GM19043 (cell line): Measurements from ENCODE around the gene DEFB110.

Experiments
- ATAC-seq: cut with Tn5 transposase; IDR thresholded peaks from one replicate; pipeline ENCODE4 v1.9.1; 2021; ENCODE audit warnings: low read depth; ENCODE audit not compliant: unreplicated experiment

DEFB110 gene

DNA sequence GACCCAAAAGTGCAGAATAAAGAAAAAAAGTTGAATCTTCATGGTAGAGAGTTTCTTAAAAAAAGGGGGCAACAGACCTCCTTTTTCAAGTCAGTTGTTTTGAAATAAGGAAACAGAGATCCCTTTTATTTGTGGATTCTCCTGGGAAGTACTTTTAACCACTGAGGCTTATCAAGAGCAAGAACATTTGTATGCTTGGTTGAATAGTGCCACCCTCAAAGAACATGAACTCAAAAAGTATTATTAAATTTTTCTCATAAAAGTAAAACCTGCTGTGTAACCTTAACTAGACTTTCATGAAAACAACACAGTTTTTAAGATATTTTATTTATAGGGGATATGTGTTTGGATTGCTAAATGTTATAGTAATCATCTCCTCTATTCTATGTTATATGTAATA is at the start of gene DEFB110:
Gene DEFB110 (minus strand): TSS at position 101 of the 400 bp plus-strand sequence. CDS start 59 bp downstream, at position 42.
- ATAC-seq: no peak

DNA sequence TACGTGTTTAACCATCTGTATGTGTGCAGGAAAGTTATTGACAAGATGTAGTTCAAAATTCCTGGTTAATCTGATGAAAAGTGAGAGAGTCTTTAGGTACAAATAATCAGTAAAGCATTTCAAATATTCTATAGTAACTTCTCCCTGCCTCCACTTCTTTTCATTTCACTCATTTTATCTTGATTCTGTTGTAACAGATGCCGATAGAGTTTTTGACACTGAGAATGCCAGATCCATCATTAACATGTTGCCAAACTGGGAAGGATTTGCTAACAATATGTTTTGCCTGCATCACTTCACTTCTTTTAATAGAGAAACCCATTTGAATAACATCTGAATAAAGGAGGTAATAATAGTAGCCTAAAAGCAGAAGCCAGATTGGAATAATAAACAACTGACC is 48.3 kb upstream of the DEFB110 start:
- ATAC-seq: no peak

DNA sequence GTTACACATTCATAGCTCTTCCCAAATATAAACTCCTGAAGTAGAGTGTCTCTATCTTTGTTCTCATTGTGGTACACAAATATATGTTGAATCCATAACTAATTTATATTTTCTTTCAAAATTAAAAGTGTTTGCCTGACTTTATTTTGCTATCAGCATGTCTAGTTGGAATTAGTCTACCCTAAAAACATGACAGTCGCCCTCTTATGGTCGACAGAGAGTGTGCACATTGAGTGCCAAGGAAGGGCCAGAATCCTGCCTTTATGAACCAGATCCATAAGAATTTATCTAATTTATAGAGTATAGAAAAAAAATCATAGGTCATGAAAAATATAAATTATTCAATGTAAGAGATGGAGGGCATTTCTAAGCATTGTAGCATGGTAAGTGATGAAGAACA is 40.3 kb upstream of the DEFB110 start:
- no peak for ATAC-seq

DNA sequence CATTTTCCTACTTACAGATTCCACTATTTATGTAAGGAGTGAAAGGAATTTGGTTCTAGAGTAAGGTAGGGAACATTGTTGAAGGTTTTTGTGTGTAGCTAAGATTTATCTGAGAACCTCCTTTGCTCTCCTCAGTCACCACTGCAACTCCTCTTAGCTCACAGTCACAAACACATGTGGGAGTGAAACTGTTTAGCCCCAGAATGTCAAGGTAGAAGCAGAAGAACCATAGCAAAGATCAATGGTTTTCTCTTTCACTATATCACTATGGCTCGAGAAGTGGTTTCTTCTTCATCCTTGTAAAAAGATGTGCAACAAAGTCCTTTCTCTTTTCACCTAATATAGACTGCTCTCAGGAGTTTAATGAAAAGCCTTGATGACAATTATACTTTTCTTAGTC is 34.4 kb upstream of the DEFB110 start:
- ATAC-seq: no peak

DNA sequence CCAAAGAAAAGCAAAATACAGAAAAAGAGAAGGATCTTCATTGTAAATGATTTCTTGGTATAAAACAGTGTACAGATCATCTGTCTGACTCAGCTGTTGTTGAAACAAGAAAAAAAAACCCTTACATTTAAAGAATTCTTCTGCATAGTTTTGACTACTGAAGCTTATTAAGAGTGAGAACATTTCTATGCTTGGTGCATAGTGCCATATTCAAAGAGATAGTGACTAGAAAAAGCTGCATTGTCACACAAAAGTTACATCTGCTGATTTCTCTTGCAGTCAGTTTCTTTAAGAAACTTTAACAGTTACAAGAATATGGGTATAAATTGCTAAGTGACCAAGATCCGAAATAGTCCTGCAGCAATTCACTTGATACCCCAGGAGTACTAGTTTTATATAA is 28.0 kb upstream of the DEFB110 start, which contains the start of gene DEFB112:
Gene DEFB112 (minus strand): TSS at position 101 of the 400 bp plus-strand sequence. CDS start 60 bp downstream, at position 41.
- ATAC-seq: no peak

DNA sequence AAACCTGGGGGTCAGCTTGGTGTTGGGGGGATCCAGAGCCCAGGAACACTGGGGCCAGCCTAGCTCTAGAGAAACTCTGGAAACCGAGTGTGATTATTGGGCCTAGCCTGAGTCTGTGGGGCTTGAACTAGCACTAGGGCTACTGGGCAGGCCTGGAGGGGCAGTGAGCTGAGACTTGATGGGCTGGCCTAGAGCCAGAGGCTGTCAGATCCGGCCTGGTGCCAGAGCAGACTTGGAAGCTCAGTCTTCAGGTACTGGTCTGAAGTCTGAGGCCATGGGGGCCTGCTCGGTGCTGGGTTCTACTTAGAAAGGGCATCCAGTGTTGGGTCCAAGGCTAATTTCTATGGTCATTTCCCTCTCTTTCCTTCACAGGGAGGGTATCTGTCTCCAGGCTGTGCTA is 25.2 kb upstream of the DEFB110 start:
- no peak for ATAC-seq

DNA sequence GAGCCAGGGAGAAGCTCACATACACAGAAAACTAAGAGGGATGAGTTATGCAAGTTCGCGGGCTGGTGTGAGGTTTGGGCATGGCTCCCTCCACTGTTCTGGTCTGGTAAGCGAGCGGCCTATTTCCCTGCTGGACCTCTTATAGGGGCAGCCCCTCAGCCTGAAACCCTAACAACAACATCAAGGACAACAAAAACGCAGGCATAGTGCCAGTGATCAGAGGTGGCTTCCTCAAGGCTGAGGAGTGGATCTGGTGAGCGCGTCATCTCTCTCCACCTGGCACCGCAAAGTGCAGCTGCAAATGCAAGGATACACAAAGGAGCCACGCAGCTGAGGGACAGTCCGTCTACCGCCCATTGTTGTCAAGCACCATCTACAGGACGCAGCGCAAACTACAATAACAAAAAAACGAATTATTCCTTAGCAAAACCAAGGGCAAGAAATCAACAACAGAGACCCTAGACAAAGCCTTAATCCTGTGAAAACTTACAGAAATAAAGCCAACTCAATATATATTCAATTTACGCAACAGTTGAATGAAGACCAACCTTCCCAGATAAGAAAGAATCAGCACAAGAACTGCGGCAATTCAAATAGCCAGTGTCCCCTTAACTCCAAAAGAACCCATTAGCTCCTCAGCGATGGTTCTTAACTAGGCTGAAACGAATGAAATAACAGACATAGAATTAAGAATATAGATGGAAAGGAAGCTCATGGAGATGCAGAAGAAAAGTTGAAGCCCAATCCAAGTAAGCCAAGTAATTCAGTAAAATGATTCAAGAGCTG is 9.2 kb upstream of the DEFB110 start:
- ATAC-seq: no peak

DNA sequence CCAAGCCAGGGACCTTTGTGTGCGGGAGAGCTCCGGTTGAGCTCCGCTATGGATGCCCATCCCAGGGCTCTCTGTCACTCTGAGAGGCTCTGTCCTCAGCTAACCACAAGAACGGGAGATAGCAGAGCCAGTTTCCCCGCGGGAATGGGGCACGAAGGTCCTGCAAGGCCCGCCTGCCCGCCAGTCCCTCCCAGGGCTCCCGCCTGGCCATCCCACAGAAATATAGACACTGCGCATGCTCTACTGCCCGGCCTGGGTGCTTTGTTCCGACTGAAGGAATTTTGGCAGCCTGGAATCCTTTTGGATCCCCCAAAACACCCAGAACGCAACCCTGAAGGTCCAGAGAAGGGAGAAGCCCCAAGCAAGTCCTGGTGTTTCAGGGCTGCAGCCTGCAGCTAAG is 8.6 kb upstream of the DEFB110 start:
- ATAC-seq: no peak

DNA sequence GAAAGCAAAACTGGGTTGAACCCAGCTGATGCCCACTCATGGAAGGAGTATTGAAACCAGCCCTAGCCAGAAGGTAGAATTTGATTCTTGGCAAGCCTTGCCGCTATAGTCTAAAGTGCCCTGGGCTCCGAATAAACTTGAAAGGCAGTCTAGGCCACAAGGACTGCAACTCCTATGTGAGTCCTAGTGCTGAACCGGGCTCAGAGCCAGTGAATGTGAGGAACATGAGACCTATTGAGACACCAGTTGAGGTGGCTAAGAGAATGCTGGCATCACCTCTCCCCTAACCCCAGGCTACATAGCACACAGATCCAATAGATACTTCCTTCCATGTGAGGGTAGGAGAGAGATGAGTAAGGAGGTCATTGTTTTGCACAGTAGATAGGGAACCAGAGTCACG is 3.5 kb upstream of the DEFB110 start:
- no peak for ATAC-seq

DNA sequence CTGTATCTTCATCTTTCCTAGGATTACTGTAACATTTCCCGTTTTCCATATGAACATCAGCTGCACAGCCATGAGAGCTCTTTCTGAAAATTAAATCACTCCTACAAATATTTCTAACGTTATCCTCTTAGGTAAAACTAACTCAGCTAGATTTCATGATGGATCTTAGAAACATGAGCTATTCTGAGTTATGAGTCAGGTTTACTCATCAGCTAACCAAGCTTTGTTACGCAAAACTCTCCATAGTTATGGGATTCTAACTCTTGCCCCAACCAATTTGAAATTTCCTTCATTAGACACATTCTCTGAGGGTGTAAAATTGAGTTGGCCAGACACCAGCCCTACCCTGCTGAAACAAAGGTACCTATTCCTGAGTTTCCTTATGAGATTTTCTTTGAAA is 14.0 kb downstream of the DEFB110 start:
- ATAC-seq: no peak

DNA sequence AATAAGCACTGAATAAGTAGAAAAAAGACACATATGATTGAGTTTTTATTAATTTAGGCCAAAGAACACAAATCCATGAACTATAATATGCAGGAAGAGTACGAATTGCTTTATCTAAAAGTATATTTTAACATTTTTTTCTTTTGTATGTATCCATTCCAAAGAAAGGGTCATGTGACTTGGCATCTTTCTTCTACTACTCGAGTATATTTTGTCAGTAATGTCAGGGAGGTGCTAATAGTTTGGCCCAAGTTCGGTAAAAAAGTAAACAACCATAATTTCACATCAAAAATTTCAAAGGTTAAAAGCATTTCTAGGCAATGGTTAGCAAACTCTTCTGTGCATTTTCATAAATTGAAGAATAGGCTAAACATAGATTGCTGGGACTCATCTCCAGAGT is 18.7 kb downstream of the DEFB110 start:
- ATAC-seq: no peak

DNA sequence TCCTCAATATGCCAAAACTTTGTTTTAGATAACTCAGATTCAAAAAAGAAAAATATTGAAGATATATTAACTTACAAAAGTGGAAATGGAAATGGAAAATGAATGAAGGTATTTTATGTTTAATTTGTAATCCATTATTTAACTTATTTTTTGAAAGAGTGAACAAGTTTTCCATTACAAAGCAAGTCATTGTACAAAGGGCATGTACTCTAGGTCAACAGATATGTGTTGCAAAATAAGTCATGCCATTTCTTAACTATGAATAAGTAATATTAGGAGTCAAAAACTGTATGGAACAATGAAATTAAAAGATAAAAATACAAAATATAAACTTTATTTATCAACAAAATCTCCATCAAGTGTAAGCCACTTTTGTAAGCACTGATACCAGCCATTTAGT is 26.5 kb downstream of the DEFB110 start:
- no peak for ATAC-seq

DNA sequence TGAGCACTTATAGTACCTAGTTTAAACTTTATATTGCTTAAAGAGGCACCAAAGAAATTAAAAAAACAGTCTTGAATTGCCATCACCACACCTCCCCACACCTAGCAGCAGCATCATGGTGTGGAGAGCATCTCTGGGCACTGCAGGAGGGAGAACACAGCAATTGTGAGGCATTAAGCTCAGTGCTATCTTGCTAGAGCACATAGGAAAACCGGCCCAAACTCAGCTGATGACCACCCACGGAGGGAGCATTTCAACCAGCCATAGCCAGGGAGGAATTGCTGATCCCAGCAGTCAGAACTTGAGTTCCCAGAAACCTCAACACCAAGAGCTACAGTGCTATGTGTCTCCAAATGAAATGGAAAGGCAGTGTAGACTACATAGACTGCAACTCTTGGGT is 32.9 kb downstream of the DEFB110 start:
- no peak for ATAC-seq

DNA sequence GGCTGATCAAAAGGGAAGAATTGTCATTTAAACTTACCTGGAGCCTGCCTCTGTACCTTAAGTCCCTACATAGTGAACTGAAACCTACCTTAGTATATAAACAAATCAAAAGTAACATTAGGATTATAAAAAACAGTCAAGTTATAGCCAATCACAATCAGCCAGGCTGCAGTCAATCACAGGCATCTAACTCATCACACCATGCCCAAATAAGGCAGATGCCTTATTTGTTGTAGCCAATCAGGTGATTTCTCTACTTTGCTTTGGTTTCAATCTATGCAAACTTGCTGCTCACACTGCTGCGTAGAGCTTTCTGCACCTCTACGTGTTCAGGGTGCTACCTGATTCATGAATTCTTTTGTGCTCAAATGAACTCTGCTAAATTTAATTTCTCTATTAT is 34.0 kb downstream of the DEFB110 start:
- ATAC-seq: no peak

DNA sequence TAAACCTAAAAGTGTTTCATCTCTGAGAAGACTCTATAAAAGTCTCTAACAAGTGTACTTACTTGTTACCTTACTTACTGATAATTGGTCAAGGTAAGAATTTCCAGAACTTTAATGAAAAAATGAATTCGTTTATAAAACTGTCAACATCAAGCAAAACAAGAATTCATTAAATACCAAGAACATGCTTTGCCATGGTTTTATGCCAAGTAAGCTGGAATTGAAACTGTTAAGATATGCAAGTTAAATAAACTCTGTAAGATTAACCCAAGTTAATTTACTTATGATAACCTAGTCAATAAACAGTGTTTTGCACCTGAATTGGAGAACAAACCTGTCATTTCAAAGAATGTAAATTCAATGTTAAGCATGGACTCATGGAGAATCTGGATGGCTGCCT is 35.2 kb downstream of the DEFB110 start:
- no peak for ATAC-seq

DNA sequence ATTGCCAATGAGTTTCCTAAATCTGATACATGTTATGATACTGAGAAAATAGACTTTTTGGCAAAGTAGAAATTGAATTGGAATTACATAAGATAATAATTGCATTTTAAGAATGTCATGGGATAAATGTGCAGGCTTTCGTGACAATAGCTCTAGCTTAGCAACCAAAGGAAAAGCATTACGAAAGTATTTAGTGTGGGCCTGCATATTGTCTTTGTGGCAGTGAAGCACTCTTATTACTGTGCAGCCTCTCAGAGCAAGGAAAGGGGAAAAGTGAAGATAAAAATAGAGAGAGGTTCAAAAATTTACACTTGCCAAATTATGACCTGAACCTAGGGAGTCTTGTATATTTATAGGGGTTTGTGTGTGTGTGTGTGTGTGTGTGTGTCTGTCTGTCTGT is 39.7 kb downstream of the DEFB110 start:
- no peak for ATAC-seq

DNA sequence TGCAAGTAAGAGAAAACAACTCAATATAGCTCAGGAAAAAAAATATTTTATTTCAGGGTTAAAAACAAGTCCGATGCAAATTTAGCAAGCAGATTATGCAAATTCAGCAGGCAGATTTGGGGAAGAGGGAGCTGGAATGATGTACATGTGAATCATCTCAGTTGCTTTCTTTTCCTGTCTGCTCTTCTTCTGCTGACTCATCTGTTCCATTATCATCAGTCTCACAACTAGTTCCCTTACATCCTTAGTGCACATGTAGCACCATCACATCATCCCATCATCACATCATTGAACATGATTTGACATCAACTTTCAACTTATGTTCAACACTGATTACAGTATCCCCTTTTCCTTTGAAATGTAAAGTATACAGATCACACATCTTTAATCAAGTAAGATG is 40.9 kb downstream of the DEFB110 start:
- ATAC-seq: no peak

DNA sequence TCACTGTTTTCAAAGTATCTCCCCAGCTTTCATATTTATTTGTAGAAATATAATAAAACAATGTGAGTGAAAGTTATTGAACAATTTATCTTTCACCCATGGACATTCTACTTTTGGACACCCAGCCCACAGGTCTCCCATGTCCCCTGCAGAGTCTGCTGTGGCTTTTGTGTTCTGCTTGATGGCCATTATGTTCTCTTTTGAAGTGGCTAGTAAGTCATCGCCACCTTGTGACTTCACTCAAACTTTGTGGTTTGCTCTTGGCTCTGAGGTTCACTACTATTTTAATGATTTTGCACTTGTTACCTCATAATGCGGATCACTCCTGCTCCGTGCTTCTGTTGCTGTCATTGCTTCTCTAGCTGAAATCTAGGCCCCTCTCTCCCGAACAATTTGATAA is 42.2 kb downstream of the DEFB110 start:
- ATAC-seq: no peak

DNA sequence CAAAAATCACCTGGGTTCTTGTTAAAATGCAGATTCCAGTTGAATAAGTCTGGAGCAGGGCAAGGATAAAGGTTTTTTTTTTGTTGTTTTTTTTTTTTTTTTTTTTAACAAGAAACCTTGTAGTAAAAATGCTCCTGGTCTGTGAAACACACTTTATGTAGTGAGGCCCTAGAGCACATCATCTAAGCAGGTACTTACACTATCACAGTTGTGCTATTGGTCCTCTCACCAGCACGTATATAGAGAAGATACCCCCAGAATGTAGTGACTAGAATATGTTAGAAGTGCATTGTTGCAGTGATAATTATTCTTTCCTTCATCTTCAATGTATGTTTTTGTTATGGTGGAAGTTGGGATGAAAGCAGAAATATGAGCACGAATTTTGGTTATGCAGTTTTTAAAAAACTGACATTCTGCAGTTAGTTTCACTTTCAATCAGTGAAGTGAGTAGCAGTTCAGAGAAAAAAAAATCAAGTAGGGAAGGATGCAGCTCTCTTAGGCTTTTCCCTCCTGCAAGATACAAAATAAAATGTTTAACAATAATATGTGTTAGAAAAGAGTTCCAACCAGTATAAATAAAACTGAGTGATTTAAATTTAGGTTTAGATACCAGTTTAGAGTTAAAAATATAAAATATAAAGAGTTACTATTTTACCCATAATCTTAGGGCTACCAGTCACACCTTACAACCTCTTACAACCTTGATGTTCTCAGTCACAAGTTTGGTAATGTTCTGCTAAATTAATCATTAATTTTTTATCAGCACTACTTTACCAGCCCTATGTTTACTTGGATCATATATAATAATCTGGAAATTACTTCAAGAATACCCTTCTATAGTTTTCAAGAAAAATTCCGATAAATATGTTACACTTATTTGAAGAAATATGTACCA is 43.2 kb downstream of the DEFB110 start:
- ATAC-seq: peak; percentile 45

DNA sequence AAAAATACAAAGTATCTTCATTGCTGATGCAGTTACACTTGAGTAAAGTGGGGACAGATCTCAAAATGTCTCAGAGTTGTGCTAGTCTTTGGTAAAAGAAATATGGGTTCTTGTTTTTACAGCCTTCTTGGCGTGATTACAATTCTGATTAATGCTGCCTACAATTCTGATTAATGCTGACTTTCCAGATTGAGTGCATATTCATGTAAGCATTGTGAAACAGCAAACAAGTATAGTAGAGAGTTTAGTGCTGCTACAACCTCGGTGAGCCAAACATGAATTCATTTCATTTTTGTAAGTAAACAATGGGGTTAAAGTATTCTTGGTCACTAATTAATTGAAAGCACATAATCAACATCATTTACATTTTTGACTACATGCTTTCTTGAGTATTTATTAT is 52.2 kb downstream of the DEFB110 start, which contains the start of gene DEFB113:
Gene DEFB113 (minus strand): TSS at position 21 of the 400 bp plus-strand sequence. CDS start 0 bp downstream, at position 21.
- no peak for ATAC-seq
